ENCODE results near the gene IRF2BPL. TPM values are rescaled to one million over a fixed set of nuclear protein-coding genes. Genes with fewer than 3 reads are reported as not detected.
A peak's percentile ranks its signal among the peaks of the same experiment; 100 is the strongest.

Gene IRF2BPL
- total RNA-seq, 5 donors from 2014 or later (not counting 1 experiment from before 2014, with no cell fraction given), result 32.6 to 50.4 (median 38.8) TPM

- no peaks in the 10 kb centered on the region for H3K9me3 ChIP-seq
- Mint-ChIP-seq H3K4me1 (peaks cover 54 to 69% (median 56%) of the 10 kb centered on the region in 3 donors), H3K4me3 (no peak overlapping the region), H3K9me3 (no peaks in the 10 kb centered on the region), H3K36me3 (no peaks in the 10 kb centered on the region), H3K27ac (peak overlapping the region in 1 of 2 donors; percentile 15), H3K27me3 (no peaks in the 10 kb centered on the region)
- H3K4me1 ChIP-seq (ENCODE audit: control insufficient read depth in 1 of 2, extremely low read depth in 1 of 2, insufficient read depth in 2 of 2, low read length in 2 of 2), result peaks cover 20 to 50% of the 10 kb centered on the region in 2 experiments
- 87% methylated on average over 5 of the region's 9 CpGs for WGBS (ENCODE audit: insufficient coverage)
- no peaks in the 10 kb centered on the region for H3K36me3 ChIP-seq (ENCODE audit: control insufficient read depth in 2 of 2, extremely low read depth in 1 of 2, insufficient read depth in 1 of 2, low read length in 1 of 2)
- H3K4me3 ChIP-seq (ENCODE audit: control insufficient read depth in 1 of 2, extremely low read depth in 1 of 2, low read length in 1 of 2), result no peak overlapping the region
- no peak overlapping the region for H3K27ac ChIP-seq (ENCODE audit: low read length)
- ATAC-seq (replicated peaks in 1 of 4) (no peak), DNase-seq (no peak)
- ChIA-PET CTCF (interaction anchor here (0.6 to 1.3 kb wide), 8 partner anchors 9 to 132 kb away, joined by 3 to 5 read pairs (median 4); no protein-coding TSS in a partner anchor), POLR2A (interaction anchor here in 1 of 2 donors (0.7 kb wide), 2 partner anchors 51 to 855 kb away, joined by 3 read pairs; no protein-coding TSS in a partner anchor)
- H3K27me3 ChIP-seq (replicated peaks in 1 of 2; ENCODE audit: control insufficient read depth in 2 of 2, extremely low read depth in 1 of 2, insufficient read depth in 2 of 2, low read length in 1 of 2), result no peaks in the 10 kb centered on the region
These were observed 17.0 kb upstream of the IRF2BPL start for GRCh38 chr14:77045238-77046162.

GRCh38 chr14:77044783-77045237 lies 16.3 kb upstream of the IRF2BPL start:
- peak overlapping the region in 1 of 2 donors; percentile 52 for H3K27ac Mint-ChIP-seq
- peaks cover 56 to 75% (median 60%) of the 10 kb centered on the region in 3 donors for H3K4me1 Mint-ChIP-seq
- no peaks in the 10 kb centered on the region for H3K36me3 Mint-ChIP-seq
- no peaks in the 10 kb centered on the region for H3K9me3 Mint-ChIP-seq
- DNase-seq (no peak), ATAC-seq (replicated peaks in 1 of 4) (no peak)
- Histone ChIP-seq H3K4me1 (ENCODE audit: control insufficient read depth in 1 of 2, extremely low read depth in 1 of 2, insufficient read depth in 2 of 2, low read length in 2 of 2) (peaks cover 21 to 55% of the 10 kb centered on the region in 2 experiments), H3K36me3 (ENCODE audit: control insufficient read depth in 2 of 2, extremely low read depth in 1 of 2, insufficient read depth in 1 of 2, low read length in 1 of 2) (no peaks in the 10 kb centered on the region), H3K4me3 (ENCODE audit: control insufficient read depth in 1 of 2, extremely low read depth in 1 of 2, low read length in 1 of 2) (no peak overlapping the region), H3K9me3 (no peaks in the 10 kb centered on the region), H3K27ac (ENCODE audit: low read length) (no peak overlapping the region), H3K27me3 (replicated peaks in 1 of 2; ENCODE audit: control insufficient read depth in 2 of 2, extremely low read depth in 1 of 2, insufficient read depth in 2 of 2, low read length in 1 of 2) (no peaks in the 10 kb centered on the region)
- CTCF ChIA-PET, result interaction anchor here in 1 of 2 donors (0.6 to 1.3 kb wide), 6 partner anchors 10 to 67 kb away, joined by 3 to 5 read pairs (median 4); no protein-coding TSS in a partner anchor
- WGBS (ENCODE audit: insufficient coverage), result 60% methylated on average over 1 of the region's 2 CpGs
- no peaks in the 10 kb centered on the region for H3K27me3 Mint-ChIP-seq
- POLR2A ChIA-PET, result interaction anchor here in 1 of 2 donors (0.7 kb wide), 2 partner anchors 52 to 855 kb away, joined by 3 read pairs; no protein-coding TSS in a partner anchor
- no peak overlapping the region for H3K4me3 Mint-ChIP-seq

GRCh38 chr14:77043984-77044485 lies 15.5 kb upstream of the IRF2BPL start:
- ChIA-PET POLR2A (no interaction called here), CTCF (interaction anchor here in 1 of 2 donors (1.0 kb wide), 2 partner anchors 11 to 18 kb away, joined by 3 read pairs; no protein-coding TSS in a partner anchor)
- Mint-ChIP-seq H3K27me3 (no peaks in the 10 kb centered on the region), H3K4me1 (peaks cover 64 to 83% (median 68%) of the 10 kb centered on the region in 3 donors), H3K4me3 (peak overlapping the region in 1 of 3 donors; percentile 79), H3K9me3 (no peaks in the 10 kb centered on the region), H3K27ac (peak overlapping the region; percentile 90 to 91), H3K36me3 (no peaks in the 10 kb centered on the region)
- no peaks in the 10 kb centered on the region for H3K36me3 ChIP-seq (ENCODE audit: control insufficient read depth in 2 of 2, extremely low read depth in 1 of 2, insufficient read depth in 1 of 2, low read length in 1 of 2)
- ATAC-seq (replicated peaks in 1 of 4), result no peak
- H3K4me3 ChIP-seq (ENCODE audit: control insufficient read depth in 1 of 2, extremely low read depth in 1 of 2, low read length in 1 of 2), result no peak overlapping the region
- no peak for DNase-seq
- peaks cover 29 to 63% of the 10 kb centered on the region in 2 experiments for H3K4me1 ChIP-seq (ENCODE audit: control insufficient read depth in 1 of 2, extremely low read depth in 1 of 2, insufficient read depth in 2 of 2, low read length in 2 of 2)
- no peaks in the 10 kb centered on the region for H3K9me3 ChIP-seq
- peak overlapping the region; percentile 59 for H3K27ac ChIP-seq (ENCODE audit: low read length)
- H3K27me3 ChIP-seq (replicated peaks in 1 of 2; ENCODE audit: control insufficient read depth in 2 of 2, extremely low read depth in 1 of 2, insufficient read depth in 2 of 2, low read length in 1 of 2), result no peaks in the 10 kb centered on the region
- WGBS (ENCODE audit: insufficient coverage), result 85% methylated on average over 7 of the region's 8 CpGs

GRCh38 chr14:77043177-77043983 lies 14.9 kb upstream of the IRF2BPL start:
- 65% methylated on average over 3 of the region's 10 CpGs for WGBS (ENCODE audit: insufficient coverage)
- Mint-ChIP-seq H3K27me3 (no peaks in the 10 kb centered on the region), H3K27ac (peak overlapping the region; percentile 90 to 91), H3K4me1 (peaks cover 71 to 89% (median 75%) of the 10 kb centered on the region in 3 donors), H3K4me3 (peak overlapping the region in 2 of 3 donors; percentile 15 to 79), H3K36me3 (no peaks in the 10 kb centered on the region), H3K9me3 (no peaks in the 10 kb centered on the region)
- ChIA-PET CTCF (interaction anchor here (0.6 to 2.2 kb wide), 5 partner anchors 27 to 168 kb away, joined by 3 to 12 read pairs (median 3); no protein-coding TSS in a partner anchor), POLR2A (interaction anchor here in 1 of 2 donors (0.6 kb wide), 1 partner anchor 135 kb away, joined by 5 read pairs; no protein-coding TSS in a partner anchor)
- DNase-seq, result peak in 21 of 35 experiments; percentile 24 to 65 (median 48)
- Histone ChIP-seq H3K4me1 (ENCODE audit: control insufficient read depth in 1 of 2, extremely low read depth in 1 of 2, insufficient read depth in 2 of 2, low read length in 2 of 2) (peaks cover 35 to 69% of the 10 kb centered on the region in 2 experiments), H3K9me3 (no peaks in the 10 kb centered on the region), H3K27ac (ENCODE audit: low read length) (peak overlapping the region; percentile 59), H3K4me3 (ENCODE audit: control insufficient read depth in 1 of 2, extremely low read depth in 1 of 2, low read length in 1 of 2) (no peak overlapping the region), H3K36me3 (ENCODE audit: control insufficient read depth in 2 of 2, extremely low read depth in 1 of 2, insufficient read depth in 1 of 2, low read length in 1 of 2) (no peaks in the 10 kb centered on the region), H3K27me3 (replicated peaks in 1 of 2; ENCODE audit: control insufficient read depth in 2 of 2, extremely low read depth in 1 of 2, insufficient read depth in 2 of 2, low read length in 1 of 2) (no peaks in the 10 kb centered on the region)
- ATAC-seq (replicated peaks in 1 of 4), result no peak

GRCh38 chr14:77041881-77042545 lies 13.5 kb upstream of the IRF2BPL start:
- peaks cover 43 to 83% of the 10 kb centered on the region in 2 experiments for H3K4me1 ChIP-seq (ENCODE audit: control insufficient read depth in 1 of 2, extremely low read depth in 1 of 2, insufficient read depth in 2 of 2, low read length in 2 of 2)
- H3K27me3 ChIP-seq (replicated peaks in 1 of 2; ENCODE audit: control insufficient read depth in 2 of 2, extremely low read depth in 1 of 2, insufficient read depth in 2 of 2, low read length in 1 of 2), result no peaks in the 10 kb centered on the region
- no peak for DNase-seq
- ATAC-seq (replicated peaks in 1 of 4), result no peak
- Mint-ChIP-seq H3K9me3 (no peaks in the 10 kb centered on the region), H3K4me1 (peaks cover 84 to 96% (median 88%) of the 10 kb centered on the region in 3 donors), H3K4me3 (peak overlapping the region in 1 of 3 donors; percentile 79), H3K27ac (peak overlapping the region; percentile 97 to 99), H3K27me3 (no peaks in the 10 kb centered on the region), H3K36me3 (no peaks in the 10 kb centered on the region)
- 93% methylated on average over 7 of the region's 14 CpGs for whole genome bisulfite sequencing (ENCODE audit: insufficient coverage)
- no peaks in the 10 kb centered on the region for H3K36me3 ChIP-seq (ENCODE audit: control insufficient read depth in 2 of 2, extremely low read depth in 1 of 2, insufficient read depth in 1 of 2, low read length in 1 of 2)
- ChIA-PET CTCF (interaction anchor here (0.5 to 2.2 kb wide), 8 partner anchors 8 to 167 kb away, joined by 3 to 12 read pairs (median 4); no protein-coding TSS in a partner anchor), POLR2A (interaction anchor here (0.6 to 3.0 kb wide), 3 partner anchors 14 to 82 kb away, joined by 3 to 41 read pairs (median 4); partner anchors contain the start of gene IRF2BPL (in 1 of the 2))
- H3K4me3 ChIP-seq (ENCODE audit: control insufficient read depth in 1 of 2, extremely low read depth in 1 of 2, low read length in 1 of 2), result no peak overlapping the region
- H3K9me3 ChIP-seq, result no peaks in the 10 kb centered on the region
- peak overlapping the region; percentile 95 for H3K27ac ChIP-seq (ENCODE audit: low read length)

Measured in T-cell (primary cell).